B cell (primary cell): Measurements from ENCODE around the gene UCHL3. TPM values are rescaled to one million over a fixed set of nuclear protein-coding genes. Genes with fewer than 3 reads are reported as not detected.

Source experiments
- ATAC-seq: fragments of 200-7000 bp; cut with Tn5 transposase; one replicate; pipeline ENCODE4 v1.10.0; 2021; ENCODE audit warnings: low read depth, mild to moderate bottlenecking, moderate number of reproducible peaks, moderate library complexity
- CTCF ChIA-PET: fragments of 350-600 bp; sonication (Branson Sonifier 250); formaldehyde crosslinking; loops from one replicate; lab custom pipeline; 2021; ENCODE audit warnings: antibody characterized with exemption, inconsistent platforms; lab: Charles Lee
- POLR2A ChIA-PET: fragments of 350-600 bp; sonication (Branson Sonifier 250); formaldehyde crosslinking; loops from one replicate; lab custom pipeline; 2021; ENCODE audit warnings: antibody characterized with exemption; lab: Charles Lee
- DNase-seq: peaks from one replicate; pipeline ENCODE4 v3.0.0; 2013
- H2AFZ ChIP-seq: 2 replicates; pipeline ENCODE4 v1.6.1; 2012; ENCODE audit warnings: mild to moderate bottlenecking, low read depth, low read length; ENCODE audit not compliant: insufficient read depth, poor library complexity, severe bottlenecking
- H3K27ac ChIP-seq, 2 donors: 1 replicate in 1 of 2; 2 replicates in 1 of 2; pipeline ENCODE4 v1.5.1; 2012 to 2013; ENCODE audit warnings: low read length in 2 of 2, mild to moderate bottlenecking in 2 of 2, moderate library complexity in 1 of 2
- H3K27me3 ChIP-seq, 4 experiments: fragments of 200-600 bp in 1 of 4; sonication (generic) in 1 of 4; replicated peaks in 1 of 4; 1 replicate in 2 of 4; 2 replicates in 2 of 4; pipeline versions ENCODE4 v1.6.1 to v1.7.0; 2013 to 2016; ENCODE audit warnings: low read length in 3 of 4, mild to moderate bottlenecking in 2 of 4, mixed read lengths in 1 of 4, moderate library complexity in 1 of 4; ENCODE audit not compliant: insufficient read depth in 4 of 4, control insufficient read depth in 3 of 4; ENCODE audit errors: control extremely low read depth in 1 of 4
- H3K36me3 ChIP-seq, 2 experiments: replicated peaks in 1 of 2; 1 replicate in 1 of 2; 2 replicates in 1 of 2; pipeline versions ENCODE4 v1.6.1 to v1.7.1; 2013; ENCODE audit warnings: low read length in 1 of 2; ENCODE audit not compliant: insufficient read depth in 2 of 2, control insufficient read depth in 1 of 2; ENCODE audit errors: control extremely low read depth in 1 of 2, extremely low read depth in 1 of 2
- H3K4me1 ChIP-seq, 2 donors: fragments of 200-600 bp in 1 of 2; sonication (generic) in 1 of 2; 1 replicate in 1 of 2; 2 replicates in 1 of 2; pipeline versions ENCODE4 v1.5.1 to v1.6.1; 2013 to 2017; ENCODE audit warnings: low read length in 2 of 2; ENCODE audit not compliant: control insufficient read depth in 2 of 2, insufficient read depth in 2 of 2
- H3K4me2 ChIP-seq: replicated peaks from 2 replicates; pipeline ENCODE3; 2012; ENCODE audit warnings: mild to moderate bottlenecking, low read depth, low read length; ENCODE audit not compliant: poor library complexity, severe bottlenecking
- H3K4me3 ChIP-seq, 5 experiments: fragments of 200-600 bp in 1 of 5; sonication (generic) in 1 of 5; 1 replicate in 3 of 5; 2 replicates in 2 of 5; pipeline versions ENCODE4 v1.5.1 to v1.7.0; 2011 to 2016; ENCODE audit warnings: low read length in 4 of 5, mild to moderate bottlenecking in 4 of 5, low read depth in 2 of 5, control low read depth in 1 of 5, moderate library complexity in 1 of 5; ENCODE audit not compliant: insufficient read depth in 1 of 5; ENCODE audit errors: control extremely low read depth in 1 of 5, extremely low read depth in 1 of 5
- H3K79me2 ChIP-seq: fragments of 200-600 bp; sonication (generic); one replicate; pipeline ENCODE4 v1.6.0; 2016; ENCODE audit warnings: low read length; ENCODE audit not compliant: control insufficient read depth, insufficient read depth
- H3K9ac ChIP-seq: fragments of 200-600 bp; sonication (generic); 2 replicates; pipeline ENCODE4 v1.6.1; 2017; ENCODE audit warnings: mild to moderate bottlenecking, low read length, moderate library complexity
- H3K9me3 ChIP-seq, 3 donors: one replicate each; pipeline versions ENCODE4 v1.6.1 to v1.7.1; 2013; ENCODE audit warnings: low read length in 2 of 3; ENCODE audit not compliant: control insufficient read depth in 2 of 3, insufficient read depth in 1 of 3; ENCODE audit errors: control extremely low read depth in 1 of 3
- H4K20me1 ChIP-seq: 2 replicates; pipeline ENCODE4 v1.6.0; 2012; ENCODE audit warnings: mild to moderate bottlenecking, low read length; ENCODE audit not compliant: insufficient read depth, control insufficient read depth, poor library complexity, severe bottlenecking
- H3K27ac Mint-ChIP-seq: one replicate; pipeline ENCODE4 v1.8.0; 2021; ENCODE audit warnings: mixed read lengths
- H3K27me3 Mint-ChIP-seq: one replicate; pipeline ENCODE4 v1.8.0; 2021; ENCODE audit warnings: mixed read lengths
- H3K4me1 Mint-ChIP-seq: one replicate; pipeline ENCODE4 v1.8.0; 2021; ENCODE audit warnings: mixed read lengths
- H3K4me3 Mint-ChIP-seq: one replicate; pipeline ENCODE4 v1.8.0; 2021; ENCODE audit warnings: mixed read lengths
- H3K9me3 Mint-ChIP-seq: one replicate; pipeline ENCODE4 v1.8.0; 2022; ENCODE audit warnings: mixed read lengths; ENCODE audit not compliant: insufficient read depth
- CTCF ChIP-seq: fragments of 200-600 bp; IDR thresholded peaks from one replicate; pipeline ENCODE4 v1.8.0; 2022; ENCODE audit warnings: antibody characterized with exemption, mild to moderate bottlenecking
- EZH2 ChIP-seq: IDR thresholded peaks from 2 replicates; pipeline ENCODE4 v1.6.1; 2012; ENCODE audit warnings: borderline replicate concordance, low read depth, mild to moderate bottlenecking, moderate library complexity, low read length; ENCODE audit not compliant: insufficient read depth, poor library complexity, severe bottlenecking
- WGBS: methylation state at CpG from one replicate; pipeline ENCODE4 v1.1.5; 2013; ENCODE audit warnings: missing lambda C conversion rate; ENCODE audit not compliant: insufficient coverage; 5-methylcytosine and 5-hydroxymethylcytosine counted together
- intact Hi-C: fragments of 100-400 bp; cut with micrococcal nuclease; formaldehyde crosslinking; loops from one replicate; pipeline ENCODE4 v1.10.0; 2022
- polyA plus RNA-seq: library from polyadenylated mRNA; depleted of rRNA; stranded (reverse); fragments of >200 nt; gene quantifications from 2 replicates; pipeline ENCODE4 v1.2.3, GENCODE V29; 2012
- total RNA-seq, 2 donors: library from RNA; stranded (reverse); fragments of 120-200 nt in 1 of 2; gene quantifications; 1 replicate in 1 of 2; 2 replicates in 1 of 2; pipeline versions ENCODE4 v1.2.3 to v1.2.4, GENCODE V29; 2013 to 2022

UCHL3 gene
- total and polyA plus RNA-seq, 2 donors (not counting 1 experiment from before 2014, with no cell fraction given) = 13.3 to 13.5 TPM

GRCh38 chr13:75533861-75534260 lies 15.7 kb upstream of the UCHL3 start:
- no peak for TF ChIP-seq CTCF
- TF ChIP-seq EZH2 = no peak
- no peak overlapping the region for H3K4me3 Mint-ChIP-seq
- no peaks in the 10 kb centered on the region for H3K9me3 Mint-ChIP-seq
- H3K9ac ChIP-seq = no peak overlapping the region
- H3K27me3 Mint-ChIP-seq = no peaks in the 10 kb centered on the region
- H3K27me3 ChIP-seq = no peaks in the 10 kb centered on the region
- no peaks in the 10 kb centered on the region for H3K9me3 ChIP-seq
- peaks cover 45% of the 10 kb centered on the region for H3K79me2 ChIP-seq
- no peak overlapping the region for H3K27ac ChIP-seq
- intact Hi-C loops = no loop called here
- H3K4me1 Mint-ChIP-seq = peaks cover 66% of the 10 kb centered on the region
- whole genome bisulfite sequencing = no CpG with 5 or more reads among the region's 1 CpG
- H3K4me3 ChIP-seq = no peak overlapping the region
- no peak overlapping the region for H3K4me2 ChIP-seq
- ChIA-PET POLR2A (no interaction called here), CTCF (no interaction called here)
- DNase-seq (no peak), ATAC-seq (no peak)
- H4K20me1 ChIP-seq = no peaks in the 10 kb centered on the region
- peaks cover 12 to 22% of the 10 kb centered on the region in 2 donors for H3K4me1 ChIP-seq
- no peak overlapping the region for H2AFZ ChIP-seq
- H3K27ac Mint-ChIP-seq = no peak overlapping the region
- peaks cover 0 to 11% of the 10 kb centered on the region in 2 experiments for H3K36me3 ChIP-seq

GRCh38 chr13:75537401-75538365 lies 11.9 kb upstream of the UCHL3 start, which contains the start of gene COMMD6:
Gene COMMD6, minus strand, starts transcription at chr13:75537841. Its CDS starts 36 bp downstream, at chr13:75537805.
- peak within 1 kb of the TSS; percentile 70 to 92 (median 86) for H3K4me3 ChIP-seq
- intact Hi-C loops = loop anchor here (1.0 to 5.0 kb wide), 5 partner anchors 12 to 1490 kb away; partner anchors contain the start of genes CLN5, FBXL3, TBC1D4 and UCHL3
- peak within 1 kb of the TSS; percentile 90 for H2AFZ ChIP-seq
- WGBS = 0% methylated on average over 32 of the region's 51 CpGs
- ChIA-PET CTCF (interaction anchor here (0.9 to 3.9 kb wide), 2 partner anchors 9 to 12 kb away, joined by 5 to 13 read pairs; partner anchors contain the start of gene UCHL3), POLR2A (interaction anchor here (1.1 kb wide), 1 partner anchor 13 kb away, joined by 3 read pairs; no protein-coding TSS in a partner anchor)
- H3K79me2 ChIP-seq = peaks cover 42% of the 10 kb centered on the region
- H4K20me1 ChIP-seq = no peaks in the 10 kb centered on the region
- no peaks in the 10 kb centered on the region for H3K27me3 Mint-ChIP-seq
- H3K27ac ChIP-seq = peak within 1 kb of the TSS; percentile 56 to 75
- peaks cover 43% of the 10 kb centered on the region for H3K4me1 Mint-ChIP-seq
- H3K4me2 ChIP-seq = peak within 1 kb of the TSS; percentile 75
- peak within 1 kb of the TSS; percentile 78 for H3K9ac ChIP-seq
- DNase-seq (peak; percentile 86), ATAC-seq (peak; percentile 94)
- H3K4me1 ChIP-seq = peaks cover 12 to 22% of the 10 kb centered on the region in 2 donors
- no peaks in the 10 kb centered on the region for H3K9me3 Mint-ChIP-seq
- TF ChIP-seq EZH2 (no peak), CTCF (peak; percentile 46)
- peak within 1 kb of the TSS; percentile 100 for H3K4me3 Mint-ChIP-seq
- no peaks in the 10 kb centered on the region for H3K9me3 ChIP-seq
- no peaks in the 10 kb centered on the region for H3K27me3 ChIP-seq
- H3K36me3 ChIP-seq = peaks cover 0 to 2% of the 10 kb centered on the region in 2 experiments
- peak within 1 kb of the TSS; percentile 97 for H3K27ac Mint-ChIP-seq
